HepG2 (cell line): Measurements from ENCODE around the gene RPS8. TPM values are rescaled to one million over a fixed set of nuclear protein-coding genes. Genes with fewer than 3 reads are reported as not detected.

Experiments
- CENPX ChIP-seq: sonication (generic); formaldehyde crosslinking; IDR thresholded peaks from 2 replicates; pipeline ENCODE4 v1.9.0; 2021; ENCODE audit warnings: mild to moderate bottlenecking, missing genetic modification reagents, moderate library complexity
- KDM5A ChIP-seq: fragments of 200-600 bp; sonication (generic); IDR thresholded peaks from 2 replicates; pipeline ENCODE4 v1.7.0; 2018; ENCODE audit warnings: antibody characterized with exemption, mild to moderate bottlenecking, low read length, borderline replicate concordance
- NCOR1 ChIP-seq: fragments of 200-600 bp; sonication (generic); IDR thresholded peaks from 2 replicates; pipeline ENCODE4 v1.7.0; 2017; ENCODE audit warnings: antibody characterized with exemption, low read length, borderline replicate concordance
- SATB2 ChIP-seq: sonication (generic); formaldehyde crosslinking; IDR thresholded peaks from 2 replicates; pipeline ENCODE4 v1.5.0; 2020; ENCODE audit warnings: missing genetic modification reagents
- STAT5B ChIP-seq: sonication (generic); formaldehyde crosslinking; IDR thresholded peaks from 2 replicates; pipeline ENCODE4 v1.4.0; 2020; ENCODE audit warnings: missing genetic modification reagents
- TBL1XR1 ChIP-seq: fragments of 150-350 bp; IDR thresholded peaks from 2 replicates; pipeline ENCODE4 v1.6.1; 2014; ENCODE audit warnings: borderline replicate concordance, low read length; ENCODE audit not compliant: partially characterized antibody
- ZFX ChIP-seq: sonication (generic); formaldehyde crosslinking; IDR thresholded peaks from 2 replicates; pipeline ENCODE4 v1.4.0; 2020; ENCODE audit warnings: mild to moderate bottlenecking, low read depth, missing genetic modification reagents, moderate library complexity
- ZKSCAN1 ChIP-seq: fragments of 150-350 bp; IDR thresholded peaks from 2 replicates; pipeline ENCODE4 v1.6.1; 2014; ENCODE audit warnings: low read length
- ZNF10 ChIP-seq: sonication (generic); formaldehyde crosslinking; IDR thresholded peaks from 2 replicates; pipeline ENCODE4 v1.4.0; 2020; ENCODE audit warnings: mild to moderate bottlenecking, low read depth, missing genetic modification reagents, borderline replicate concordance
- ZNF281 ChIP-seq: sonication (generic); formaldehyde crosslinking; IDR thresholded peaks from 2 replicates; pipeline ENCODE4 v1.4.0; 2020; ENCODE audit warnings: missing genetic modification reagents, borderline replicate concordance
- ZNF841 ChIP-seq: sonication (generic); formaldehyde crosslinking; IDR thresholded peaks from 2 replicates; pipeline ENCODE4 v1.8.1; 2023; ENCODE audit warnings: missing genetic modification reagents, borderline replicate concordance
- polyA plus RNA-seq, 8 experiments: library from polyadenylated mRNA; depleted of rRNA in 3 of 8; stranded (reverse) in 7 of 8; unstranded in 1 of 8; fragments of >200 nt; fragmentation: Illumina TruSeq in 4 of 8; extraction: Trizol in 4 of 8; gene quantifications; 2 replicates each; pipeline versions ENCODE4 v1.2.1 to v1.2.3, GENCODE V29; 2011 to 2016; ENCODE audit warnings: low read depth in 4 of 8, missing spikeins in 1 of 8, mixed read lengths in 1 of 8; ENCODE audit not compliant: insufficient read depth in 1 of 8
- total RNA-seq, 5 experiments: library from RNA; depleted of rRNA; stranded (reverse); fragments of >200 nt; fragmentation: Illumina TruSeq; extraction: Trizol; gene quantifications; 2 replicates each; pipeline ENCODE4 v1.2.3, GENCODE V29; 2016; ENCODE audit warnings: low read depth in 1 of 5
- TF ChIP-seq, protein P1 (sequence below): sonication (generic); formaldehyde crosslinking; IDR thresholded peaks from 2 replicates; pipeline ENCODE4 v1.5.1; 2020; ENCODE audit warnings: mild to moderate bottlenecking, moderate library complexity, missing genetic modification reagents
- TF ChIP-seq, protein P2 (sequence below): sonication (generic); formaldehyde crosslinking; IDR thresholded peaks from 2 replicates; pipeline ENCODE4 v1.4.0; 2020; ENCODE audit warnings: mild to moderate bottlenecking, low read depth, missing genetic modification reagents
- TF ChIP-seq, protein P3 (sequence below): sonication (generic); formaldehyde crosslinking; IDR thresholded peaks from 2 replicates; pipeline ENCODE4 v1.4.0; 2020; ENCODE audit warnings: low read depth, missing genetic modification reagents
- TF ChIP-seq, protein P4 (sequence below): sonication (generic); formaldehyde crosslinking; IDR thresholded peaks from 2 replicates; pipeline ENCODE4 v1.5.0; 2020; ENCODE audit warnings: mild to moderate bottlenecking, missing genetic modification reagents

Gene RPS8
- total and polyA plus RNA-seq, 2 of the 13 experiments (the other 11 are each of a cell fraction or from before 2014, with no cell fraction given) = 2,628 to 2,822 TPM

DNA sequence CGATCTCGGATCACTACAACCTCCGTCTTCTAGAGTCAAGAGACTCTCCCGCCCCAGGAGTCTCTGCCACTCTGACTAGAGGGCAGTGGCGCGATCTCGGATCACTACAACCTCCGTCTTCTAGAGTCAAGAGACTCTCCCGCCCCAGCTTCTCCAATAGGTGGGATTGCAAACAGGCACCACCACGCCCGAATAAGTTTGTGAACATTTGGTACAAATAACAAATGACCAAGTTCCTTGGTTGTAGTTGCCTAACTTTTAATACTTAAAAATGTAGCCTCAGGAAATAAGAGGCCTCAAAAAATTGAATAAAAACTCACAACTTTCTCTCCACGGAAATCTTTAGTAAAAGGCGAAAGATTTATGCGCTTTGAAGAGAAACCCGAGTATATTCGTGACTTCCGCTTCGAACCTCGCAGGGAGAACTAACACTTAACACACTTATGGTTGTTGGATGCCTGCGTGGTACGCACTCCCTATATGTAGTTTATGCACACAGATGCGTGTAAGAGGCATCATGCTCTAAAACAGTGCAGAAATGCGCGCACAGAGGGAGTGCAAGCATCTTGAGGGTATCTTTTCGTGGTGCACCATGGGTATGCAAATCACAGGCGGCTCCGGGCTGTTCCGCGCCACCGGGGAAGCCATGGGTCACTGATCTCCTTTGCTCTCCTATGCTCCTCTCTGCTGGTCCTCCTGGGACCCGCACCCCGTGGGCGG is 44.4 kb downstream of the RPS8 start (continued):
- peak; percentile 50; the same call in 1 of the 2 replicates for TF ChIP-seq NCOR1
- no peak for TF ChIP-seq ZNF281 (CRISPR knock-in tag)
- TF ChIP-seq CENPX (CRISPR knock-in tag) = no peak
- TF ChIP-seq, protein P1, sequence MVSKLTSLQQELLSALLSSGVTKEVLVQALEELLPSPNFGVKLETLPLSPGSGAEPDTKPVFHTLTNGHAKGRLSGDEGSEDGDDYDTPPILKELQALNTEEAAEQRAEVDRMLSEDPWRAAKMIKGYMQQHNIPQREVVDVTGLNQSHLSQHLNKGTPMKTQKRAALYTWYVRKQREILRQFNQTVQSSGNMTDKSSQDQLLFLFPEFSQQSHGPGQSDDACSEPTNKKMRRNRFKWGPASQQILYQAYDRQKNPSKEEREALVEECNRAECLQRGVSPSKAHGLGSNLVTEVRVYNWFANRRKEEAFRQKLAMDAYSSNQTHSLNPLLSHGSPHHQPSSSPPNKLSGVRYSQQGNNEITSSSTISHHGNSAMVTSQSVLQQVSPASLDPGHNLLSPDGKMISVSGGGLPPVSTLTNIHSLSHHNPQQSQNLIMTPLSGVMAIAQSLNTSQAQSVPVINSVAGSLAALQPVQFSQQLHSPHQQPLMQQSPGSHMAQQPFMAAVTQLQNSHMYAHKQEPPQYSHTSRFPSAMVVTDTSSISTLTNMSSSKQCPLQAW (CRISPR knock-in tag) = no peak; the same call in 1 of the 2 replicates
- TF ChIP-seq, protein P2, sequence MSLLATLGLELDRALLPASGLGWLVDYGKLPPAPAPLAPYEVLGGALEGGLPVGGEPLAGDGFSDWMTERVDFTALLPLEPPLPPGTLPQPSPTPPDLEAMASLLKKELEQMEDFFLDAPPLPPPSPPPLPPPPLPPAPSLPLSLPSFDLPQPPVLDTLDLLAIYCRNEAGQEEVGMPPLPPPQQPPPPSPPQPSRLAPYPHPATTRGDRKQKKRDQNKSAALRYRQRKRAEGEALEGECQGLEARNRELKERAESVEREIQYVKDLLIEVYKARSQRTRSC (CRISPR knock-in tag) = peak; percentile 61; the same call in 1 of the 2 replicates
- TF ChIP-seq, protein P3, sequence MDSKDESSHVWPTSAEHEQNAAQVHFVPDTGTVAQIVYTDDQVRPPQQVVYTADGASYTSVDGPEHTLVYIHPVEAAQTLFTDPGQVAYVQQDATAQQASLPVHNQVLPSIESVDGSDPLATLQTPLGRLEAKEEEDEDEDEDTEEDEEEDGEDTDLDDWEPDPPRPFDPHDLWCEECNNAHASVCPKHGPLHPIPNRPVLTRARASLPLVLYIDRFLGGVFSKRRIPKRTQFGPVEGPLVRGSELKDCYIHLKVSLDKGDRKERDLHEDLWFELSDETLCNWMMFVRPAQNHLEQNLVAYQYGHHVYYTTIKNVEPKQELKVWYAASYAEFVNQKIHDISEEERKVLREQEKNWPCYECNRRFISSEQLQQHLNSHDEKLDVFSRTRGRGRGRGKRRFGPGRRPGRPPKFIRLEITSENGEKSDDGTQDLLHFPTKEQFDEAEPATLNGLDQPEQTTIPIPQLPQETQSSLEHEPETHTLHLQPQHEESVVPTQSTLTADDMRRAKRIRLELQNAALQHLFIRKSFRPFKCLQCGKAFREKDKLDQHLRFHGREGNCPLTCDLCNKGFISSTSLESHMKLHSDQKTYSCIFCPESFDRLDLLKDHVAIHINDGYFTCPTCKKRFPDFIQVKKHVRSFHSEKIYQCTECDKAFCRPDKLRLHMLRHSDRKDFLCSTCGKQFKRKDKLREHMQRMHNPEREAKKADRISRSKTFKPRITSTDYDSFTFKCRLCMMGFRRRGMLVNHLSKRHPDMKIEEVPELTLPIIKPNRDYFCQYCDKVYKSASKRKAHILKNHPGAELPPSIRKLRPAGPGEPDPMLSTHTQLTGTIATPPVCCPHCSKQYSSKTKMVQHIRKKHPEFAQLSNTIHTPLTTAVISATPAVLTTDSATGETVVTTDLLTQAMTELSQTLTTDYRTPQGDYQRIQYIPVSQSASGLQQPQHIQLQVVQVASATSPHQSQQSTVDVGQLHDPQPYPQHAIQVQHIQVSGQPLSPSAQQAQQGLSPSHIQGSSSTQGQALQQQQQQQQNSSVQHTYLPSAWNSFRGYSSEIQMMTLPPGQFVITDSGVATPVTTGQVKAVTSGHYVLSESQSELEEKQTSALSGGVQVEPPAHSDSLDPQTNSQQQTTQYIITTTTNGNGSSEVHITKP (CRISPR knock-in tag) = peak; percentile 54
- no peak for TF ChIP-seq ZKSCAN1
- TF ChIP-seq KDM5A = no peak
- no peak for TF ChIP-seq ZNF10
- TF ChIP-seq SATB2 (CRISPR knock-in tag) = no peak
- TF ChIP-seq, protein P4, sequence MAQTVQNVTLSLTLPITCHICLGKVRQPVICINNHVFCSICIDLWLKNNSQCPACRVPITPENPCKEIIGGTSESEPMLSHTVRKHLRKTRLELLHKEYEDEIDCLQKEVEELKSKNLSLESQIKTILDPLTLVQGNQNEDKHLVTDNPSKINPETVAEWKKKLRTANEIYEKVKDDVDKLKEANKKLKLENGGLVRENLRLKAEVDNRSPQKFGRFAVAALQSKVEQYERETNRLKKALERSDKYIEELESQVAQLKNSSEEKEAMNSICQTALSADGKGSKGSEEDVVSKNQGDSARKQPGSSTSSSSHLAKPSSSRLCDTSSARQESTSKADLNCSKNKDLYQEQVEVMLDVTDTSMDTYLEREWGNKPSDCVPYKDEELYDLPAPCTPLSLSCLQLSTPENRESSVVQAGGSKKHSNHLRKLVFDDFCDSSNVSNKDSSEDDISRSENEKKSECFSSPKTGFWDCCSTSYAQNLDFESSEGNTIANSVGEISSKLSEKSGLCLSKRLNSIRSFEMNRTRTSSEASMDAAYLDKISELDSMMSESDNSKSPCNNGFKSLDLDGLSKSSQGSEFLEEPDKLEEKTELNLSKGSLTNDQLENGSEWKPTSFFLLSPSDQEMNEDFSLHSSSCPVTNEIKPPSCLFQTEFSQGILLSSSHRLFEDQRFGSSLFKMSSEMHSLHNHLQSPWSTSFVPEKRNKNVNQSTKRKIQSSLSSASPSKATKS (CRISPR knock-in tag) = 0 out of 2 replicates have a peak, but pooled peaks have one; percentile 50
- peak; percentile 52 for TF ChIP-seq ZFX
- no peak for TF ChIP-seq TBL1XR1
- TF ChIP-seq STAT5B (CRISPR knock-in tag) = peak; percentile 86
- TF ChIP-seq ZNF841 (CRISPR knock-in tag) = 0 out of 2 replicates have a peak, but pooled peaks have one; percentile 54
